Lung (tissue), 12 donors: ENCODE results near the gene FARP1. TPM values are rescaled to one million over a fixed set of nuclear protein-coding genes. Genes with fewer than 3 reads are reported as not detected.

Source experiments
- ATAC-seq: fragments of 200-7000 bp; cut with Tn5 transposase; one replicate; pipeline ENCODE4 v1.9.1; 2020; ENCODE audit warnings: moderate number of reproducible peaks; ENCODE audit not compliant: insufficient read depth, low FRiP score
- DNase-seq, 3 donors: peaks; one replicate each; pipeline ENCODE4 v3.0.0-alpha.2; 2013 to 2017
- H3K27ac ChIP-seq, 2 donors: one replicate each; pipeline ENCODE4 v1.5.1; 2013; ENCODE audit warnings: mild to moderate bottlenecking in 2 of 2, moderate library complexity in 2 of 2, control low read depth in 1 of 2, inconsistent platforms in 1 of 2, low read depth in 1 of 2, low read length in 1 of 2
- H3K27me3 ChIP-seq, 3 donors: one replicate each; pipeline ENCODE4 v1.5.1; 2013; ENCODE audit warnings: low read length in 2 of 3; ENCODE audit not compliant: control insufficient read depth in 3 of 3, insufficient read depth in 3 of 3
- H3K36me3 ChIP-seq, 4 donors: one replicate each; pipeline ENCODE4 v1.5.1; 2013; ENCODE audit warnings: low read length in 4 of 4, mild to moderate bottlenecking in 1 of 4, moderate library complexity in 1 of 4; ENCODE audit not compliant: control insufficient read depth in 4 of 4, insufficient read depth in 4 of 4
- H3K4me1 ChIP-seq, 5 donors: one replicate each; pipeline ENCODE4 v1.5.1; 2013; ENCODE audit warnings: low read length in 5 of 5, mild to moderate bottlenecking in 2 of 5, moderate library complexity in 1 of 5; ENCODE audit not compliant: control insufficient read depth in 5 of 5, insufficient read depth in 5 of 5
- H3K4me3 ChIP-seq: one replicate; pipeline ENCODE4 v1.5.1; 2013; ENCODE audit warnings: mild to moderate bottlenecking, control low read depth, moderate library complexity
- H3K9ac ChIP-seq, 2 donors: one replicate each; pipeline ENCODE4 v1.5.1; 2013; ENCODE audit warnings: low read length in 2 of 2, control low read depth in 1 of 2; ENCODE audit not compliant: insufficient read depth in 1 of 2
- H3K9me3 ChIP-seq, 4 donors: one replicate each; pipeline ENCODE4 v1.5.1; 2013; ENCODE audit warnings: low read length in 3 of 4, mild to moderate bottlenecking in 1 of 4, moderate library complexity in 1 of 4; ENCODE audit not compliant: control insufficient read depth in 4 of 4, insufficient read depth in 3 of 4
- WGBS, 2 donors: extraction: QIAGEN DNeasy Blood & Tissue Kit; methylation state at CpG; one replicate each; pipeline ENCODE4 v1.1.7; 2013; 5-methylcytosine and 5-hydroxymethylcytosine counted together
- polyA plus RNA-seq, 2 donors: library from polyadenylated mRNA; stranded (reverse); fragments of 200-250 nt; gene quantifications; one replicate each; pipeline ENCODE4 v1.2.1, GENCODE V29; 2013
- total RNA-seq, 2 donors: library from RNA; depleted of rRNA in 1 of 2; stranded (reverse); fragments of >200 nt in 1 of 2; gene quantifications; one replicate each; pipeline ENCODE4 v1.2.1, GENCODE V29; 2014 to 2021
- TF ChIP-seq, protein P1 (sequence below): IDR thresholded peaks from 2 replicates; pipeline ENCODE4 v1.5.1; 2012; ENCODE audit warnings: mild to moderate bottlenecking; ENCODE audit errors: control extremely low read depth, extremely low read depth
- donor health status: control.
- donor health status: control.
- donor health status: Bipolar disorder and iron deficiency.
- donor health status: healthy.
- donor health status: DM: yes; HTN: yes; CAD: no.

Gene FARP1
- total and polyA plus RNA-seq, 4 donors: 20.8 to 102 (median 54.4) TPM

DNA sequence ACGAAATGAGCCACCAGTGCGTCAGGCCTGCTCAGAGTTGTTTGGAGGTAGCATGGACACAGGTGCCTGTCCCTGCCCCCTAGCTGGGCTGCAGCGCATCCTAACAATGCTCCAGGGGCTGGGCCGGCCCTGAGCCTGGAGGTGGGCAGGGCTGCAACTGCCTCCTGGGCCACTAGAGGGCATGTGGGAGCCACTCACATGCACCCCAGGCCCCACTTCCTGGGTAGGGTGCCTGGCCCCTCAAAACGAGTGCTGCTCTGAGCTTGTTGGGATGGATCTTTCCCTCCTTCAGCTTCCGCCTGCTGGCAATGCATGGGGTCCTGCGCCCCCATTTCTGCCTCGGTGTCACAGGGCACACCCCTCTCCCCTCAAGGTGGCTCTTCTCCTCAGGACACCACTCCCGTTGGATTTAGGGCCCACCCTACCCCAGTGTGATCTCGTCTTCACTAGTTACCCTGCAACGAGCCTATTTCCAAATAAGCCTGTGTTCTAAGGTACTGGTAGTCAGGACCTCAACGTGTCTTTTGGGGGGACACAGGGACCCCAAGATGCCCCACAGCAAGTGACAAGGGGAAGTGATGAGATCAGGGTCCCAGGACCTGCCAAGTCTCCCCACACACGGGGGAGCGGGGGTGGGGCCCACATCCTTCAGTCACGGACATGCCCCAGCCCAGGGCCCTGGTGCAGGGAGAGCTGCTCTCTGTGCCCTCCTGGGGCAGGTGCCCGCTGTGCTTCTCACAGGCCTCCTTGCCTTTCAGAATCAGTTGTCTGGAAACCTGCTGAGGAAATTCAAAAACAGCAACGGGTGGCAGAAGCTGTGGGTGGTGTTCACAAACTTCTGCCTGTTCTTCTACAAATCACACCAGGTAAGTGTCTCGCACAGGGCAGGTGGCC lies 302.7 kb downstream of the FARP1 start:
- TF ChIP-seq, protein P1, sequence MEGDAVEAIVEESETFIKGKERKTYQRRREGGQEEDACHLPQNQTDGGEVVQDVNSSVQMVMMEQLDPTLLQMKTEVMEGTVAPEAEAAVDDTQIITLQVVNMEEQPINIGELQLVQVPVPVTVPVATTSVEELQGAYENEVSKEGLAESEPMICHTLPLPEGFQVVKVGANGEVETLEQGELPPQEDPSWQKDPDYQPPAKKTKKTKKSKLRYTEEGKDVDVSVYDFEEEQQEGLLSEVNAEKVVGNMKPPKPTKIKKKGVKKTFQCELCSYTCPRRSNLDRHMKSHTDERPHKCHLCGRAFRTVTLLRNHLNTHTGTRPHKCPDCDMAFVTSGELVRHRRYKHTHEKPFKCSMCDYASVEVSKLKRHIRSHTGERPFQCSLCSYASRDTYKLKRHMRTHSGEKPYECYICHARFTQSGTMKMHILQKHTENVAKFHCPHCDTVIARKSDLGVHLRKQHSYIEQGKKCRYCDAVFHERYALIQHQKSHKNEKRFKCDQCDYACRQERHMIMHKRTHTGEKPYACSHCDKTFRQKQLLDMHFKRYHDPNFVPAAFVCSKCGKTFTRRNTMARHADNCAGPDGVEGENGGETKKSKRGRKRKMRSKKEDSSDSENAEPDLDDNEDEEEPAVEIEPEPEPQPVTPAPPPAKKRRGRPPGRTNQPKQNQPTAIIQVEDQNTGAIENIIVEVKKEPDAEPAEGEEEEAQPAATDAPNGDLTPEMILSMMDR: peak; percentile 93
- Histone ChIP-seq H3K36me3 (peaks cover 3 to 43% (median 23%) of the 10 kb centered on the region in 4 donors), H3K9me3 (no peaks in the 10 kb centered on the region), H3K9ac (no peak overlapping the region), H3K27me3 (no peaks in the 10 kb centered on the region), H3K4me3 (no peak overlapping the region), H3K4me1 (peaks cover 0 to 9% (median 3%) of the 10 kb centered on the region in 5 donors), H3K27ac (peak overlapping the region in 1 of 2 donors; percentile 7)
- ATAC-seq (peak; percentile 89), DNase-seq (peak; percentile 60 to 73 (median 64))
- WGBS, 2 donors: 21 to 23% methylated on average over 18 of the region's 18 CpGs

GRCh38 chr13:98446234-98446621 lies 303.3 kb downstream of the FARP1 start:
- Histone ChIP-seq H3K4me1 (peaks cover 0 to 11% (median 6%) of the 10 kb centered on the region in 5 donors), H3K27me3 (no peaks in the 10 kb centered on the region), H3K27ac (peak overlapping the region in 1 of 2 donors; percentile 7), H3K9ac (no peak overlapping the region), H3K36me3 (peaks cover 3 to 38% (median 20%) of the 10 kb centered on the region in 4 donors), H3K9me3 (no peaks in the 10 kb centered on the region), H3K4me3 (no peak overlapping the region)
- TF ChIP-seq, protein P1: no peak
- ATAC-seq: no peak
- no peak for DNase-seq
- 92 to 94% methylated on average over 11 of the region's 11 CpGs for WGBS, 2 donors

- ATAC-seq (no peak), DNase-seq (no peak)
- H3K27ac ChIP-seq: no peak overlapping the region
- peaks cover 3 to 42% (median 21%) of the 10 kb centered on the region in 4 donors for H3K36me3 ChIP-seq
- no peak overlapping the region for H3K4me3 ChIP-seq
- H3K4me1 ChIP-seq: peaks cover 0 to 11% (median 6%) of the 10 kb centered on the region in 5 donors
- no peaks in the 10 kb centered on the region for H3K9me3 ChIP-seq
- H3K27me3 ChIP-seq: no peaks in the 10 kb centered on the region
- 91% methylated on average over 5 of the region's 5 CpGs for WGBS, 2 donors
- no peak overlapping the region for H3K9ac ChIP-seq
- TF ChIP-seq, protein P1: no peak
Observed at GRCh38 chr13:98447130-98447529, 304.2 kb downstream of the FARP1 start.
